Liver (tissue), 9 donors: ENCODE results near the gene PHLPP2. TPM values are rescaled to one million over a fixed set of nuclear protein-coding genes. Genes with fewer than 3 reads are reported as not detected.
A peak's percentile ranks its signal among the peaks of the same experiment; 100 is the strongest.

Experiments
- DNase-seq: peaks from one replicate; pipeline ENCODE4 v3.0.0-alpha.2; 2017; ENCODE audit warnings: low spot score
- H3K27ac ChIP-seq, 2 donors: one replicate each; pipeline ENCODE4 v1.7.0; 2013; ENCODE audit warnings: inconsistent platforms in 2 of 2, low read length in 2 of 2, control low read depth in 1 of 2, low read depth in 1 of 2, mild to moderate bottlenecking in 1 of 2
- H3K27me3 ChIP-seq, 4 donors: one replicate each; pipeline versions ENCODE4 v1.6.1 to v1.7.0; 2013; ENCODE audit warnings: low read length in 3 of 4, inconsistent platforms in 1 of 4, mild to moderate bottlenecking in 1 of 4, moderate library complexity in 1 of 4; ENCODE audit not compliant: control insufficient read depth in 4 of 4, insufficient read depth in 4 of 4
- H3K36me3 ChIP-seq, 4 donors: one replicate each; pipeline versions ENCODE4 v1.6.1 to v1.7.0; 2013; ENCODE audit warnings: low read length in 3 of 4, mild to moderate bottlenecking in 3 of 4, low read depth in 1 of 4, moderate library complexity in 1 of 4; ENCODE audit not compliant: control insufficient read depth in 4 of 4, insufficient read depth in 3 of 4
- H3K4me1 ChIP-seq, 4 donors: one replicate each; pipeline versions ENCODE4 v1.6.1 to v1.7.0; 2013; ENCODE audit warnings: low read length in 3 of 4, mild to moderate bottlenecking in 3 of 4, moderate library complexity in 1 of 4; ENCODE audit not compliant: control insufficient read depth in 4 of 4, insufficient read depth in 4 of 4
- H3K4me3 ChIP-seq, 3 donors: one replicate each; pipeline versions ENCODE4 v1.6.1 to v1.7.0; 2013; ENCODE audit warnings: low read length in 3 of 3, control low read depth in 1 of 3, low read depth in 1 of 3, mild to moderate bottlenecking in 1 of 3
- H3K9ac ChIP-seq, 2 donors: one replicate each; pipeline ENCODE4 v1.7.0; 2013; ENCODE audit warnings: low read length in 2 of 2, mild to moderate bottlenecking in 2 of 2, moderate library complexity in 2 of 2, control low read depth in 1 of 2, low read depth in 1 of 2
- H3K9me3 ChIP-seq, 4 donors: one replicate each; pipeline versions ENCODE4 v1.6.1 to v1.7.0; 2013; ENCODE audit warnings: low read length in 3 of 4; ENCODE audit not compliant: control insufficient read depth in 4 of 4
- ATF3 ChIP-seq: IDR thresholded peaks from 2 replicates; pipeline ENCODE4 v1.6.1; 2016; ENCODE audit warnings: antibody characterized with exemption
- CTCF ChIP-seq: fragments of 150-350 bp; IDR thresholded peaks from 2 replicates; pipeline ENCODE4 v1.5.1; 2017; ENCODE audit warnings: improper control_type of control experiment, low read depth, low read length; ENCODE audit not compliant: missing input control
- EGR1 ChIP-seq, 2 donors: IDR thresholded peaks; 2 replicates each; pipeline ENCODE4 v1.6.1; 2016 to 2018; ENCODE audit warnings: antibody characterized with exemption in 2 of 2, low read depth in 2 of 2
- FOXA1 ChIP-seq: IDR thresholded peaks from 2 replicates; pipeline ENCODE4 v1.6.1; 2016; ENCODE audit warnings: antibody characterized with exemption
- FOXA2 ChIP-seq: IDR thresholded peaks from 2 replicates; pipeline ENCODE4 v1.6.1; 2016; ENCODE audit warnings: antibody characterized with exemption
- GABPA ChIP-seq, 2 donors: IDR thresholded peaks in 1 of 2; conservative IDR thresholded peaks in 1 of 2; 2 replicates each; pipeline ENCODE4 v1.6.1; 2016; ENCODE audit warnings: antibody characterized with exemption in 2 of 2, mild to moderate bottlenecking in 1 of 2, moderate library complexity in 1 of 2
- HNF4A ChIP-seq, 2 donors: conservative IDR thresholded peaks; 2 replicates each; pipeline ENCODE4 v1.6.1; 2016; ENCODE audit warnings: antibody characterized with exemption in 2 of 2, mild to moderate bottlenecking in 2 of 2
- HNF4G ChIP-seq: IDR thresholded peaks from 2 replicates; pipeline ENCODE4 v1.6.1; 2016; ENCODE audit warnings: antibody characterized with exemption
- JUND ChIP-seq, 2 donors: IDR thresholded peaks; 2 replicates each; pipeline ENCODE4 v1.6.1; 2016; ENCODE audit warnings: antibody characterized with exemption in 2 of 2
- MAX ChIP-seq: IDR thresholded peaks from 2 replicates; pipeline ENCODE4 v1.6.1; 2016; ENCODE audit warnings: antibody characterized with exemption
- NR2F2 ChIP-seq: IDR thresholded peaks from 2 replicates; pipeline ENCODE4 v1.6.1; 2016; ENCODE audit warnings: antibody characterized with exemption
- RAD21 ChIP-seq, 2 donors: IDR thresholded peaks; 2 replicates each; pipeline ENCODE4 v1.6.1; 2016; ENCODE audit warnings: antibody characterized with exemption in 2 of 2, mild to moderate bottlenecking in 2 of 2
- REST ChIP-seq: IDR thresholded peaks from 2 replicates; pipeline ENCODE4 v1.6.1; 2016; ENCODE audit warnings: antibody characterized with exemption, mild to moderate bottlenecking
- RXRA ChIP-seq, 2 donors: IDR thresholded peaks; 2 replicates each; pipeline ENCODE4 v1.6.1; 2017 to 2018; ENCODE audit warnings: antibody characterized with exemption in 2 of 2, mild to moderate bottlenecking in 1 of 2
- SP1 ChIP-seq: IDR thresholded peaks from 2 replicates; pipeline ENCODE4 v1.6.1; 2018; ENCODE audit warnings: antibody characterized with exemption, mild to moderate bottlenecking
- TAF1 ChIP-seq: conservative IDR thresholded peaks from 2 replicates; pipeline ENCODE4 v1.6.1; 2016; ENCODE audit warnings: antibody characterized with exemption, mild to moderate bottlenecking
- YY1 ChIP-seq: IDR thresholded peaks from 2 replicates; pipeline ENCODE4 v1.6.1; 2016; ENCODE audit warnings: antibody characterized with exemption, mild to moderate bottlenecking
- ZBTB33 ChIP-seq: IDR thresholded peaks from 2 replicates; pipeline ENCODE4 v1.6.1; 2016; ENCODE audit warnings: antibody characterized with exemption
- WGBS: extraction: QIAGEN DNeasy Blood & Tissue Kit; methylation state at CpG from one replicate; pipeline ENCODE4 v1.1.7; 2013; 5-methylcytosine and 5-hydroxymethylcytosine counted together
- polyA plus RNA-seq, 2 donors: library from polyadenylated mRNA; stranded (reverse) in 1 of 2; unstranded in 1 of 2; fragments of 200-250 nt in 1 of 2; fragments of >200 nt in 1 of 2; fragmentation: Nextera tagmentation in 1 of 2; extraction: Ambion mirVana in 1 of 2; gene quantifications; one replicate each; pipeline versions ENCODE4 v1.2.1 to v1.2.3, GENCODE V29; 2013 to 2015
- total RNA-seq, 2 donors: library from RNA; depleted of rRNA; stranded (reverse); fragments of >200 nt; gene quantifications; one replicate each; pipeline ENCODE4 v1.2.3, GENCODE V29; 2014
- donor health status: healthy.
- donor health status: healthy.
- donor health status: healthy.
- donor health status: healthy.
- donor health status: healthy.

Gene PHLPP2
- total and polyA plus RNA-seq, 4 donors, result 1.2 to 7.8 (median 3.9) TPM

GRCh38 chr16:71610447-71610846, 114.1 kb downstream of the PHLPP2 start:
- no peaks in the 10 kb centered on the region for H3K27me3 ChIP-seq
- no peaks in the 10 kb centered on the region for H3K36me3 ChIP-seq
- H3K4me1 ChIP-seq, result peaks cover 1 to 11% (median 8%) of the 10 kb centered on the region in 4 donors
- H3K4me3 ChIP-seq, result no peak overlapping the region
- H3K27ac ChIP-seq, result no peak overlapping the region
- H3K9ac ChIP-seq, result no peak overlapping the region
- TF ChIP-seq HNF4A (conservative IDR thresholded peaks at IDR 0.05), result no peak
- no peak for DNase-seq
- 78% methylated on average over 4 of the region's 4 CpGs for WGBS
- H3K9me3 ChIP-seq, result no peaks in the 10 kb centered on the region

- no peak overlapping the region for H3K4me3 ChIP-seq
- 62% methylated on average over 2 of the region's 2 CpGs for WGBS
- no peak overlapping the region for H3K27ac ChIP-seq
- peaks cover 1 to 11% (median 8%) of the 10 kb centered on the region in 4 donors for H3K4me1 ChIP-seq
- no peaks in the 10 kb centered on the region for H3K9me3 ChIP-seq
- H3K36me3 ChIP-seq, result no peaks in the 10 kb centered on the region
- no peak for TF ChIP-seq JUND (IDR thresholded peaks at IDR 0.05)
- TF ChIP-seq MAX, result no peak
- TF ChIP-seq CTCF, result no peak
- no peak for TF ChIP-seq GABPA (IDR thresholded peaks at IDR 0.05 in 1 of 2, conservative IDR thresholded peaks at IDR 0.05 in 1 of 2)
- H3K9ac ChIP-seq, result no peak overlapping the region
- no peak for DNase-seq
- no peaks in the 10 kb centered on the region for H3K27me3 ChIP-seq
Observed at GRCh38 chr16:71609066-71609465, 115.4 kb downstream of the PHLPP2 start.

- WGBS, result 33% methylated on average over 8 of the region's 8 CpGs
- peak overlapping the region; percentile 77 to 82 for H3K27ac ChIP-seq
- no peak overlapping the region for H3K9ac ChIP-seq
- peaks cover 2 to 12% (median 7%) of the 10 kb centered on the region in 4 donors for H3K4me1 ChIP-seq
- DNase-seq, result no peak
- H3K27me3 ChIP-seq, result no peaks in the 10 kb centered on the region
- no peak overlapping the region for H3K4me3 ChIP-seq
- no peaks in the 10 kb centered on the region for H3K36me3 ChIP-seq
- no peaks in the 10 kb centered on the region for H3K9me3 ChIP-seq
- peak; percentile 9 for TF ChIP-seq CTCF
- TF ChIP-seq ZBTB33, result peak; percentile 30
- TF ChIP-seq FOXA1, result peak; percentile 70
- peak; percentile 50 for TF ChIP-seq FOXA2
- TF ChIP-seq HNF4A (conservative IDR thresholded peaks at IDR 0.05), result peak; percentile 71 to 85
- no peak for TF ChIP-seq HNF4G
- peak; percentile 47 to 77 for TF ChIP-seq JUND (IDR thresholded peaks at IDR 0.05)
- TF ChIP-seq ATF3, result peak; percentile 66
- TF ChIP-seq GABPA (IDR thresholded peaks at IDR 0.05 in 1 of 2, conservative IDR thresholded peaks at IDR 0.05 in 1 of 2), result peak in 1 of 2 donors; percentile 11
- TF ChIP-seq REST, result no peak
- TF ChIP-seq MAX, result peak; percentile 57
- peak; percentile 91 for TF ChIP-seq SP1
- TF ChIP-seq EGR1 (IDR thresholded peaks at IDR 0.05; ENCODE audit: low read depth in 2 of 2), result no peak
- peak; percentile 78 for TF ChIP-seq YY1
- TF ChIP-seq RAD21 (IDR thresholded peaks at IDR 0.05), result peak; percentile 74 to 78
- no peak for TF ChIP-seq TAF1
- no peak for TF ChIP-seq NR2F2
- TF ChIP-seq RXRA (IDR thresholded peaks at IDR 0.05), result peak; percentile 92 to 93
Observed at GRCh38 chr16:71600822-71601221, 123.7 kb downstream of the PHLPP2 start.
